Right hindlimb (tissue), 1 donor: Measurements from ENCODE around the gene EFR3B.
"Not testable (repeated sequence)": the region's sequence is repeated elsewhere in the genome, so short reads cannot be mapped to it uniquely, and the experiment has no call there.

ENCODE experiments used
- DNase-seq: peaks from one replicate; pipeline ENCODE4 v3.0.0-alpha.2; 2018

The EFR3B gene

DNA sequence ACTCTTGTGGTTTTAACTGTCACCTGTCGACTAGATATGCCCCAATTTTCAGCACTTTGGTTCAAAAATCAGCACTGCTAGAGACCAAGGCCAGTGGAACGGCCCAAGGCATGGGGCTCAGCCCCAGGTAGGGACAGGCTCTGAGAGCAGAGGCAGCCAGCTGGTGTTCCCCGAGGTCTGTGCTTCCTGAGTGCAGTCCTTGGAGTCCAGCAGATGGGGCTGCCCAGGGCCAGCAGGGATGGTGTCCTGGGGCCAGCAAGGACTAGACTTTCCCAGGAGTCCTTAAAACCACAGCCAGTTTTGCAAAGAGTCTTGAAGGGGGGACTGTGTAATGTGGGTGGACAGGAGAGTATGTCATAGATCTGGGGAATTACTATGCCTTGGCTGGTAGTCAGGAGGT lies 70.2 kb downstream of the EFR3B start:
- DNase-seq = no peak

DNA sequence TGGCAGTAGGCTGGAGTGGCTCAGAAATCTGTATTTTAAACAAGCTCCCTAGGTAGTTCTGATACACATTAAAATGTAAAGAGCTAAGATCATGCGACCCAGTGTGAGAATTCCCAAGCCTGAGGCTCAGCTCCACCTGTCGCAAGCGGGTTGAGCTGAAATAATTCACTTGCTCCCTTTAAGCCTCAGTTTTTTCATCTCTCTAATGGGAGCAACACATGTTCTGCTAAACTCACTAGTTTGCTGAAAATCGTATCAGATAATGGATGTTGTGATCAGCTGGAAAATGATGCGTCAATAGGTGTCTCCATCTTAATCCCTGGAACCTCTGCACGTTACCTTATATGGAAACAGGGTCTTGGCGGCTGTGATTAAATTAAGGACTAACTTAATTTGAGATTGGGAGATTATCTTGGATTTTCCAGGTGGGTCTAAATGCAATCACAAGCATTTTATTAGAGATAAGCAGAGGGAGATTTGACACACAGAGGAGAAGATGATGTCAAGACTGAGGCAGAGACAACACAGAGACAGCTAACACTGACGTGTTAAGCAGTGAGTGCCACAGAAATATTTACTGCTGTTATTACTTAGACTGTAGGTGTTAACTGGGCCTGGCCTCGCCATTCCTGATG lies 73.5 kb downstream of the EFR3B start:
- no peak for DNase-seq

DNA sequence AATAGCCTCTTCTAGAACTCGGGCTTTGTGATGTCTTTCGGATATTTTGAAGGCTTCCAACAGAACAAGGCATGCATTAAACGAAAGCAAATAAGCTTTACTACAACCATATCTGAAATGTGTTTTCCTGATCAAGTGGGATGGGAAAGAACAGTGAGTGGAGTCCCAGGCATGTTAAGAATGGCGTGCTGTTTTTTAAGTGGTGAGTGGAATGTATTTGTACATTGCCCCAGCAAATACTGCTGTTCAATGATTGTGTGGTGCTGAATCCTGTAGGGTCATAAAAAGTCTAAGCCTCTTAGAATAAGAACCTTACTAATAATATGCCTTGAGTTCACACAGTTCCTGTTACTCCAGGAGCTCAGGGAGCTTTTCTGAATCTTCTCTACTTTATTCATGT lies 74.0 kb downstream of the EFR3B start:
- no peak for DNase-seq

DNA sequence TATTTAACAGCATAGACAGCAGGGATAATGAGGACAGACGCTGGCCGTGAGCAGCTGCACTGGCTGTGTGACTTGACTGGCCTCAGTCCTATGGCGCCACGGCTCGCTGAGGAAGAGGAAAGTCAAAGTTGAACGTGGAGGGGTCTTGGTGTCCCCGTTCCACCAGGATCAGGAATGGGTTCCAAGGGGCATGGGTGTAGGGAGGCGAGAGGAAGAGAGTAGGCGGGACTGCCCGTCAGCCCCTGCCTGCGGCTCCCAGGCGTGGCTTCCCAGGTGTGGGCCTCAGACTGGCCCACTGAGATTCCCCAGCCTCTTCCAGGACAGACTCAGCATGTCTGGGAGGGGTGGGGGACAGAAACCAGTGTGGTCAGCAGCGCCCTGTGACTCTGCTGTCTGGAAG lies 75.1 kb downstream of the EFR3B start:
- DNase-seq = no peak

DNA sequence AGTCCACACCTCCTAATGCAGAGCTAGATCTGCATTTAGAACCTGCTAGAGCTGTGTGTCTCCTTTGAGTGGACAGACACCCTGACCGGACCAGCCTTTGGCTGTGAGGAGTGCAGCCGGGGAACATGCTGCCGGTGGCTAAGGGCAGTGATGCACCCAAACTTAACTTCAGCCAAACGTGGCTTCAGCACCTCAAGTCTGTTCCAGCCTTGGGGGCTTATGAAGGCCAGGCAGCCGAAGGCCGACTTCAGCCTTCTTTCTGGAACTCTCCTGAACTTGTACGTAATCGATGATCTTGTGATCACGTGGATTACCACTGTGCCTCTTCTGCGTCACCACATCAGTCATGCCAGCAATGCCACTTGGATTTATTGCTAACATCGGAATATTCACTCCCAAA lies 77.4 kb downstream of the EFR3B start:
- no peak for DNase-seq

DNA sequence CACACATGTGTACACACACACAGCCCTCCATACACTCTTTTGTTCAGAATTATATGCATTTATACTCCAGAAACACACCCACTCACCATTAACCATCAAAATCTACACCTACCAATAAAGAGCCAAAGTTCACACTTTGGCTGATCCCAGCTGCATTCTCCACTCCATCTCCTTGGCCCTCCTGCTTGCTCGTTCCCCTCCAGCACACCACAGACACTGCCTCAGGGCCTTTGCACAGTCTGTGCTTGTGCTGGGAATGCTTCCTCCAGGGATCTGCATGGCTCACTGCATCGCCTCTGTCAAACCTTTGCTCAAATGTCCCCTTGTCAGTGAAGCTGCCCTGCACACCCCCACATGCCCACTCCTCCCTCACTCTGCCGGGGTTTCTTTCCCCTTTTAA lies 80.5 kb downstream of the EFR3B start:
- no peak for DNase-seq

DNA sequence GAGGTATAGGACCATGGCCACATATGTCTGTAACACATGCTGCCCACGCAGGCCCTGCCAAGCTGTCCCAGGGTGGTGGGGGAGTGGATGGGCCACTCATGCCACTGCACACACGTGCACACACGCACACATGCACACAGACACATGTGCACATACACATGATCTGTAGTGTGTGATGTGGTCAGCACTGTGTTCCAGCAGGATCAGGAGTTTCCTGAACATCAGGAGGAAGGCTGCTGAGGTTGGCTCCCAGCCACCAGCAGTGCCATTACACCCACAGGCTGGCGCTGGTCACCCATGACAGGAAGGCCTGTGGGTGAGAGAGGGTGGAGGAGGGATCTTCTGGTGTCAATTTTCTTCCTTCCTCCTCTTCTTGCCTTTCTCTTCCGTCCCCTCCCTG lies 81.8 kb downstream of the EFR3B start:
- DNase-seq = no peak

DNA sequence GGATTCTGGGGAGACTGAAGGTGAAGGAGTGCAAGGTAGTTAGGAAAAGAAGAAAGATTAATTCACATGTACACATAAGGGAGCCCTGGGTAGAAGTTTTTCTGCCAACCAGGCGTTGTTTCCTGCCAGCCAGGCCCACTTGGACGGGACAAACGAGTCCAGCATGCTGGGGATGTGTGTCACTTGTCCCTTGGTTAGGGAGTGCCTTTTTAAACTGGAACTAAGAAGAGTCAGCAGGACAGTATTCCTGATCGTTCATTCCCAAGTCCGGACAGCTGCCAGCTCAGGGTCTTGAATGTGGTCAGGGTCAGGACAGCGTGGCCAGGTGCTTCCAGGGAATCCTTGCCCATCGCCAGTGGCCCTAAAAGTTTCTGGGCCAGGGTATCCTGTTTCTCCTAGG lies 83.3 kb downstream of the EFR3B start:
- DNase-seq = no peak

DNA sequence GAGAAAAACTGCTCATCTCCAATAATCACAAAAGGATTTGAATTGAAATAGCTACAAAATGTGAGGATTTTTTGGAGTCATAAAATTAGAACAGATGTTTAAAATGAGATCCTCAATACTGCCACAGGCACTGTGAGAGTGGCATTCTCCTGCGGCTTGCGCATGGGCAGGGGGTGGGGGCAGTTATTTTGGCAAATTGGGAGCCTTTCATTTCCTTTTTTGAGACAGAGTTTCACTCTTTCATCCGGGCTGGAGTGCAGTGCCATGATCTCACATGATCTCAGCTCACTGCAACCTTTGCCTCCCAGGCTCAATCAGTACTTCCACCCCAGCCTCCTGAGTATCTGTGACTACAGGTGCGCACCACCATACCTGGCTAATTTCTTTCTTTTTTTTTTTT lies 84.1 kb downstream of the EFR3B start:
- DNase-seq = no peak

DNA sequence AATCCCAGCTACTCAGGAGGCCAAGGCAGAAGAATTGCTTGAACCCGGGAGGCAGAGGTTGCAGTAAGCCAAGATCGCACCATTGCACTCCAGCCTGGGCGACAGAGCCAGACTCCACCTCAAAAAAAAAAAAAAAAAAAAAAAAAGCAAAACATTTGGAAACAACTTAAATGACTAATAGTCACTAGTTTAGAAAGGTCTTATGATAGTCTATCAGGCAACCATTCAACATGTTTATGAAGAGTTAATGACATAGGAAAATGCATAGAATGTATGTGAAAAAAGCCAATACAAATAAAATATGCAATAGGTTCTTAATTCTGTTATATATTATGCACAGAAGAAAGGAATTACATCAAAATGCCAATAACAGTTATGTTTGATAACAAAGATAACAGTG lies 85.2 kb downstream of the EFR3B start:
- not testable (repeated sequence) for DNase-seq

DNA sequence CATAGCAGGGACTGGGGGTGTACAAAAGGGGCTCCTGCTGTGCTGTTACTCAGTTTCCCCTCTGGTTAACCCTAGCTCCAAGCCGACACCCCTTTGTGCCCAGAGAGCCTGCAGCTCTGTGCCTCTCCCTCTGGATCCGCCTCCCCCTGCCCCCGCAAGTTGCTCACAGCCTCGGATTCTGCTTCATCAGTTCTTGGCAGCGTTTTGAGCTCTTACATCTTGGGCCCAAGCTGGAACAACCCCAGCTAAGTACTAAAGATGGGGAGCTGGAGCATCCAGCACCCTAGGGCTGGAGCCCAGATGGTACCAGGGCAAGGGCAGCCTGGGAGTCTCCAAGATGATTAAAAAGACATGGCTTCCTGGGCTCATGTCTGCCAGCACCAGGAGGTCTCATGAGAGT lies 85.8 kb downstream of the EFR3B start:
- DNase-seq = no peak

DNA sequence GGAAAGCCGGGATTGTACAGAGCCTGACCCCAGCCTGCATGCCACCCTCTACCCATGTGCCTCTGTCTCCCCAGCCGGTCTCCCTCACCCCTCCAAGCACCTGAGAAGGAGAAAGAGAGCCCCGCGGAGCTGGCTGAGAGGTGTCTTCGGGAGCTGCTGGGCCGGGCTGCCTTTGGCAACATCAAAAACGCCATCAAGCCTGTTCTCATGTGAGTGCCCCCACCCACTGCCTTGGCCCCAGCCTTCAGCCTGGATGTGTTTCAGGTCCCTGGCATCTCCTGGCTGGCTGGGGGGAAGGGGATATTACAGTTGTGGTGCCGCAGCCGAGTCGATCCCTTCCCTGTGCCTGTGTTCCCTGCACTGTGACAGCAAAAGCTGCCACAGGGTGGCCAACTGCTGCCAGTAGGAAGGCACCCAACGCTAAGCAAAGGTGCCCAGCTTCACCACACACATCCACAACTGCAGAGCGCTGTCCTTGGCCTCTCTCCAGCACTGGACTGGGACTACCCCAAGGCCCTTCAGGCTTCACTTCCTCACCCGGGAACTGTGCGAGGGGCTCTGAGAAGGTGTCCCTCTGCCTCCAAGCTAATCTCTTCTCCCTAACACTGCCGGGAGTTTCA lies 88.1 kb downstream of the EFR3B start:
- DNase-seq = no peak

DNA sequence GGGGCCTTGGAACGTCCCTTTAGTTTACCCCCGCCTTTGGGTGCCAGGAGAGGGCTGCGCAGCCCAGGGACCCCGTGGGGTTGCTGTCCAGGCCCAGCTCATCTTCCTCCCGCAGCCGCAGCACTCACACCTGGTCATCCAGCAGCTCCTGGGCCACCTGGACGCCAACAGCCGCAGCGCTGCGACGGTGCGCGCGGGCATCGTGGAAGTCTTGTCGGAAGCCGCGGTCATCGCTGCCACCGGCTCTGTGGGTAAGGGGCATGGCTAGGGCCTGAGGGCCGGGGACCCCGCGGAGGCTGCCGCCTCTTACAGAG lies 89.3 kb downstream of the EFR3B start:
- no peak for DNase-seq

DNA sequence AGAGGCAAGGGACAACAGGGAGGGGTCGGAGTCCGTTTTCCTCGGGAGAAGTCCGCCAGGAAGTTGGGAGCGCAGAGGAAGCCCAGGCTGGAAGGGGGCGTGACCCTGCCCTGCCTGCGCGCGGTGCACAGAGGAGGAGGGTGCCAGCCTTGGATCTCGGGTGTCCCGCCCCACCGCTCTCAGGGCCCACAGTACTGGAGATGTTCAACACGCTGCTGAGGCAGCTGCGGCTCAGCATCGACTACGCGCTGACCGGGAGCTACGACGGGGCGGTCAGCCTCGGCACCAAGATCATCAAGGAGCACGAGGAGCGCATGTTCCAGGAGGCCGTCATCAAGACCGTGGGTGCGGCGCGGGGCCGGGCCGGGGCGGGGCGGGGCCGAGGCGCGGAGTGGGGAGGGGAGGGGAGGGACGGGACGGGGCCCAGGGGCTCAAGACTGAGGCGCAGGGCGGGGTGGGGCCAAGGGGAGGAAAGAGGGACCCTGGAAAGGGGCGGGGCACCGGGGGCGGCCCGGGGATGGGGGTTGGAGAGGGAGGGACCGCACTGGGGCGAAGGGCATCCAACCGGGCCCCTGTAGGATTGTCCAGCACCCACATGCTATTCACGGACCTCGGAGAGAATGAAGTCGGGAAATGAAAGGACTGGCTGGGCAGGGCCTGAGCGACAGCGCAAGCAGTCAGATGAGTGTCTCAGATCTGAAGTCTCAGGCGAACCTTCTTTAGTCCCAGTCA lies 89.9 kb downstream of the EFR3B start:
- DNase-seq = peak; percentile 35

DNA sequence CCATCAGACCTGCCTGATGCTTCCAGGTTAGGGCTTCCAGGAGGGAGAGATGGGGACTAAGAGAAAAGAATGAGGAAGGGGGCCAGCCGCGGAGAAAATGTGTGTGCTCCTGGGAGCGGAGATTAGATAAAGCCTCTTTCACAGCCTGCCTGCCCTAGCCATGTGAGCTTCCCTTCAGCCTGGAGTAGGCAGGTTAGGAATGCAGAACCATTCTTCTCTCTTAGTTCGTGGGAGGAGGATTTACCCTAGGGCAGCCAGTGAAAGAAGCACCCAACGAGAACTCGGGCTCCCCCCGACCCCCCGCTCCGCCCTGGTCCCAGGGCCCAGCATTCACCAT lies 90.4 kb downstream of the EFR3B start:
- no peak for DNase-seq

DNA sequence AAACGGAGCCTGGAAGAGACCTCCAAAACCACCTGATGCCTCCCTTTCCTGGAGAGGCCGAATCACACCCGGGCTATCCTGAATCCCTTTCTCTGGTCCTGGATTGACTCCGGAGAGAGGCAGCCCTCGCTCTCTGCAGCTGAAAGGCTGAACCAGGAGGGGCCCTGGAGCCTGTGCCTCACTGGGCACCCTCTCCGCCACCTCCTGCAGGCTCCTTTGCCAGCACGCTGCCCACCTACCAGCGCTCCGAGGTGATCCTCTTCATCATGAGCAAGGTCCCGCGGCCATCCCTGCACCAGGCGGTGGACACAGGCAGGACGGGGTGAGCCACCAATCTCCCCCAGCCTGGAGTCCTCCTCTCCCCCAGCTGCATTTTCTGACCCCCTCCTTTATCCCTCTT lies 90.8 kb downstream of the EFR3B start:
- no peak for DNase-seq

DNA sequence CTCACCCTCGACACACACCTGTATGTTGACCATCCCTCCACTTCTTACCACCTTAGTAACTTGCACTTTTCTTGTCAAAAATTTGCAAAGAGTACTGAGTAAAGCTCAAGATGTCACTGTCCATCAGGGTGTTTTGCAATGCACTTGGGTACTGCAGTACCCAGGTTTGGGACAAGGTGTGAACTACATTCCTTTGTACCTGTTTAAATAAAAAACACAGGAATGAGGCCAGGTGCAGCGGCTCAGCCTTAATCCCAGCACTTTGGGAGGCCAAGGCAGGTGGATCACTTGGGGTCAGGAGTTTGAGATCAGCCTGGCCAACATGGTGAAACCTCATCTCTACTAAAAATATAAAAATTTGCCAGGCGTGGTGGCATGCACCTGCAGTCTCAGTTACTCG lies 98.7 kb downstream of the EFR3B start:
- not testable (repeated sequence) for DNase-seq

DNA sequence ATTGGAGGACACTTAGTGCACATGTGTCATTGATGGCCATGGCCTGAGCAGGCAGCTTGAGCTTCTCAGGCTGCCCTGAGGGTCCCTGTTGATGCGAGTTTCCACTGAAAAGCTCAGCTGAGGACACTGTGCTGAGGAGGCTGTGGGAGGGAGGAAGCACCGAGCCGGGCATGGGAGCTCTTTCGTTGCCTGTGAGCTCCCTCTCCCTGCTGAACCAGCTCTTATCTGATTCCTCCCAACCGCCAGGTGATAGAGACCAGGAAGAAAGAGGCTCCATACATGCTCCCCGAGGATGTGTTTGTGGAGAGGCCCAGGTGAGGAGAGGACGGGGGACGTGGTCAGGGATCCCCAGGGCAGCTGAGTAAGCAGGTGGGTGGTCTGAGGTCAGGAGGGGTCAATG lies 99.2 kb downstream of the EFR3B start:
- DNase-seq = no peak

DNA sequence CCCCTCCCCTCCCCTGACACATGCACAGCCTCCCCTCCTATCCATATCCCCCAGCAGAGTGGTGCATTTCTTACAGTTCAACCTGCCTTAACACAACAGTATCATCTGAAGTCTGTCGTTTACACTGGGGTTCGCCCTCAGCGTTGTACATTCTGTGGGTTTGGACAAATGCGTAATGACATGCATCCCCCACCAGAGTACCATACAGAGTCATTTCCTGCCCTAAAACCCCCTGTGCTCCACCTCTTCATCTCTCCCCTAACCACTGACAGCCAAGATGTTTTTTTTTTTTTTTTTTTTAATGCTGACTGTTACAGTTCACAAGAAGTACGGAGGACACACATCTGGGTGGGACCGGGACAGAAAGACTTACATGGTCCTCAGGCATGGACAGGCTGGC lies 103.9 kb downstream of the EFR3B start:
- DNase-seq = no peak

DNA sequence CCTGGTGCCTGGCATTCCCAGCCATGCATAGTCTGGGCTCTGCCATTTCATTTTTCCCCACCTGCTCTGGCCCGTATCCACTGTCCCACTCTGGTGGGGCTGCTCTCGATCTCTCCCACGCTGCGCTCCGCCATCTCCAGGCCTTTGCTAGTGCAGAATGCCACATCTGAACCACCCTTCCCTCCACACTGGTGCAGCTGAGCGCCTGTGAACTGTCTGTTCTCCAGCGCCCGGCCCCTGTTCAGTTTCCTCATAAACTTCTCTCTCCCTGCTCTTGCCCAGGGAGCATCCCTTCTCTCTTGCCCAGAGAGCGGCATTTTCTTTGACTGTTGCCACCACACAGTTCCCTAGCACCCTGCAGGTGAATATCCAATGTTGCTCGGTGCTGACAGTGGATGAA lies 105.0 kb downstream of the EFR3B start:
- no peak for DNase-seq

DNA sequence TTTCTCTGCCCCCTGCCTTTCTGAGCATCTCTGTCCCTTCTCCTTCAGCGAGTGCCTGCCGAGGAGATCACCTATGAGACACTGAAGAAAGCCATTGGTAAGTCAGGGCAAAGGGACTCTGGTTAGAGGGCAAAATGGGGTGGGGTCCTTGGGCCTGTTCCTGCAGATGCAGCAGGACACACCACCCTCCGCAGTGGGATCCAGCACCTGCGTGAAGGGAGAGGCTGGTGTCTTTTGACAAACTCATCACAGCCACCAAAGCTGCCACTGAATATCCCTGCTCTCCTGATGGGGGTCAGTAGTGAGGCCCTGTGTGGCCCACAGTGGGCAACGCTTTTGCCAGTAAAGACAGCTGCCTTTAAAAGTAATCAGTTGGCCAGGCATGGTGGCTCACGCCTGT lies 107.8 kb downstream of the EFR3B start:
- DNase-seq = no peak

DNA sequence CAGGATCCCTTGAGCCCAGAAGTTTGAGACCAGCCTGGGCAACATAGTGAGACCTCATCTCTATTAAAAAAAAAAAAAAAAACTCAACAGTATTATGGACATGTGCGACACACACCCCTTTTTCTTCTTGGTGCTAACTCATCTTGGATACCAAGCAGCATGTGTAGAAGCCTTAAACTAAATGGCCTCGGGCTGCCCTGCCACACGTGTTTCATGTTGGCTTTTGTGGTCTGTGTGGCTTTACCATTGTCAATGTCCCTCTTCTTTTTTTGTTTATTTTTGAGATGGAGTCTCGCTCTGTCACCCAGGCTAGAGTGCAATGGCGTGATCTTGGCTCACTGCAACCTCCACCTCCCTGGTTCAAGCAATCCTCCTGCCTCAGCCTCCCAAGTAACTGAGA lies 109.1 kb downstream of the EFR3B start:
- DNase-seq = not testable (repeated sequence)

DNA sequence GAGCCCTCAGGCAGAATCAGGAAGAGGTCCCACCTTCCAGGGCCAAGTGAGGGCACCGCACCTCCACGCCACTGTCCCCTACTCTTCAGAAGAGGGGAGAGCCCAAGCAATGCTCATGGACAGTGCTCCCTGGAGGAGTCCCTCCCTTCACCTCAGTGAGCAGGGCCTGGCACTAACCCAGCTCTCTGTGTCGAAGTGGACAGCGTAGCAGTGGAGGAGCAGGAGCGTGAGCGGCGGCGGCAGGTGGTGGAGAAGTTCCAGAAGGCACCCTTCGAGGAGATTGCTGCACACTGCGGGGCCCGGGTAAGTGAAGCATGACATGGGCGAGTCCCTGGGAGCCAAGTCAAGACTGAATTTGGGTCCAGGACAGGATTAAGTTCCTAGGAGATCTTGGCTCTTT lies 109.8 kb downstream of the EFR3B start:
- peak; percentile 51 for DNase-seq

DNA sequence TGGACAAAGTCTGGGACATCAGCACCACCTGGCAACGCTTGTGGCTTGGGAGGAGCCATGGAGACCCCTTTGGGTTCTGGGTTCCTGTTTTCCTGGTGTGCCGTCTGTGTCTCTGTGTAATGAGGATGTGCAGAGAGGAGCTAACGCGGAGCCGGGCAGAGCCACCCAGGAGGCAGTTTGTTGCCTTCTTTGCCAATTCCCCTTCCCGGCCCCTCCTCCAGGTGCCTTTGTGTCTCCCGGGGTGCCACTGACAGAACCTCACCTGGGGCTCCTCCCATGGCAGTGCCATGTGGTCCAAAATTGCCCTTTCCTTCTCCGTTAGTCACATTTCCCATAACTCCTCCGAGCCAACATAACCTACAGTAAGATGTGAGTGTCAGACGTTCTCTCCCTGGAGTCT lies 113.5 kb downstream of the EFR3B start:
- DNase-seq = no peak
